Glutamatergic neuron (in vitro differentiated cells): ENCODE measurements around the gene SH3BP5. TPM values are rescaled to one million over a fixed set of nuclear protein-coding genes. Genes with fewer than 3 reads are reported as not detected.
"Not testable (repeated sequence)": the region's sequence is repeated elsewhere in the genome, so short reads cannot be mapped to it uniquely, and the experiment has no call there.

ENCODE experiments used
- DNase-seq: peaks from one replicate; pipeline ENCODE4 v3.0.0; 2022
- H3K27ac Mint-ChIP-seq: one replicate; pipeline ENCODE4 v1.8.0; 2020; ENCODE audit warnings: mild to moderate bottlenecking, mixed read lengths, inconsistent platforms; ENCODE audit not compliant: unreplicated experiment
- H3K27me3 Mint-ChIP-seq: one replicate; pipeline ENCODE4 v1.8.0; 2020; ENCODE audit warnings: mild to moderate bottlenecking, moderate library complexity, mixed read lengths, inconsistent platforms; ENCODE audit not compliant: unreplicated experiment
- H3K36me3 Mint-ChIP-seq: one replicate; pipeline ENCODE4 v1.8.0; 2020; ENCODE audit warnings: mild to moderate bottlenecking, mixed read lengths, inconsistent platforms; ENCODE audit not compliant: unreplicated experiment
- H3K4me1 Mint-ChIP-seq: one replicate; pipeline ENCODE4 v1.8.0; 2020; ENCODE audit warnings: mild to moderate bottlenecking, low read depth, mixed read lengths, inconsistent platforms; ENCODE audit not compliant: unreplicated experiment
- H3K4me3 Mint-ChIP-seq: one replicate; pipeline ENCODE4 v1.8.0; 2020; ENCODE audit warnings: mild to moderate bottlenecking, mixed read lengths, inconsistent platforms; ENCODE audit not compliant: unreplicated experiment
- H3K9me3 Mint-ChIP-seq: one replicate; pipeline ENCODE4 v1.8.0; 2020; ENCODE audit warnings: mild to moderate bottlenecking, moderate library complexity, mixed read lengths, inconsistent platforms; ENCODE audit not compliant: unreplicated experiment
- CTCF ChIP-seq: fragments of 200-600 bp; sonication (generic); IDR thresholded peaks from one replicate; pipeline ENCODE4 v1.5.0; 2021; ENCODE audit not compliant: partially characterized antibody, unreplicated experiment
- total RNA-seq: library from RNA; stranded (reverse); fragmentation: NEBNext Ultra II Directional; extraction: Animal tissue kit (Norgen Biotek cat#: 25700); gene quantifications from one replicate; pipeline ENCODE4 v1.2.1, GENCODE V29; 2021; ENCODE audit not compliant: unreplicated experiment

SH3BP5 gene
- total RNA-seq, 1 donor from 2014 or later = 25.3 TPM

- Mint-ChIP-seq H3K4me1 (peaks cover 2% of the 10 kb centered on the region), H3K4me3 (no peak overlapping the region), H3K27ac (no peak overlapping the region), H3K9me3 (peaks cover 1% of the 10 kb centered on the region), H3K36me3 (no peaks in the 10 kb centered on the region), H3K27me3 (no peaks in the 10 kb centered on the region)
- DNase-seq = no peak
- no peak for TF ChIP-seq CTCF
Measured at GRCh38 chr3:15375461-15376000, 43.1 kb upstream of the SH3BP5 start.

GRCh38 chr3:15372918-15373317 is 40.5 kb upstream of the SH3BP5 start:
- Mint-ChIP-seq H3K27me3 (no peaks in the 10 kb centered on the region), H3K27ac (no peak overlapping the region), H3K4me1 (no peaks in the 10 kb centered on the region), H3K9me3 (peaks cover 1% of the 10 kb centered on the region), H3K36me3 (no peaks in the 10 kb centered on the region), H3K4me3 (no peak overlapping the region)
- no peak for TF ChIP-seq CTCF
- DNase-seq = no peak

GRCh38 chr3:15368561-15369135 is 36.3 kb upstream of the SH3BP5 start:
- H3K27me3 Mint-ChIP-seq = no peaks in the 10 kb centered on the region
- DNase-seq = no peak
- no peak overlapping the region for H3K27ac Mint-ChIP-seq
- H3K4me3 Mint-ChIP-seq = no peak overlapping the region
- H3K36me3 Mint-ChIP-seq = no peaks in the 10 kb centered on the region
- no peak for TF ChIP-seq CTCF
- H3K4me1 Mint-ChIP-seq = no peaks in the 10 kb centered on the region
- H3K9me3 Mint-ChIP-seq = peaks cover 8% of the 10 kb centered on the region

- Mint-ChIP-seq H3K4me3 (no peak overlapping the region), H3K9me3 (peaks cover 8% of the 10 kb centered on the region), H3K4me1 (peaks cover under 1% of the 10 kb centered on the region), H3K27me3 (no peaks in the 10 kb centered on the region), H3K36me3 (no peaks in the 10 kb centered on the region), H3K27ac (no peak overlapping the region)
- no peak for DNase-seq
- TF ChIP-seq CTCF = no peak
Measured at GRCh38 chr3:15367059-15367458, 34.7 kb upstream of the SH3BP5 start.

- H3K27me3 Mint-ChIP-seq, H3K4me1 Mint-ChIP-seq, H3K9me3 Mint-ChIP-seq, H3K27ac Mint-ChIP-seq, H3K36me3 Mint-ChIP-seq, H3K4me3 Mint-ChIP-seq, DNase-seq: not testable (repeated sequence)
Measured at GRCh38 chr3:15364078-15364477, 31.7 kb upstream of the SH3BP5 start.
